GM12801 (cell line): ENCODE measurements around the gene GABPB2.

ENCODE experiments used
- CTCF ChIP-seq: IDR thresholded peaks from one replicate; pipeline ENCODE4 v1.5.1; 2011; ENCODE audit warnings: control low read depth; ENCODE audit not compliant: insufficient read length; ENCODE audit errors: extremely low read depth

The GABPB2 gene

GRCh38 chr1:151135433-151136385 lies 65.1 kb downstream of the GABPB2 start:
- no peak for TF ChIP-seq CTCF

DNA sequence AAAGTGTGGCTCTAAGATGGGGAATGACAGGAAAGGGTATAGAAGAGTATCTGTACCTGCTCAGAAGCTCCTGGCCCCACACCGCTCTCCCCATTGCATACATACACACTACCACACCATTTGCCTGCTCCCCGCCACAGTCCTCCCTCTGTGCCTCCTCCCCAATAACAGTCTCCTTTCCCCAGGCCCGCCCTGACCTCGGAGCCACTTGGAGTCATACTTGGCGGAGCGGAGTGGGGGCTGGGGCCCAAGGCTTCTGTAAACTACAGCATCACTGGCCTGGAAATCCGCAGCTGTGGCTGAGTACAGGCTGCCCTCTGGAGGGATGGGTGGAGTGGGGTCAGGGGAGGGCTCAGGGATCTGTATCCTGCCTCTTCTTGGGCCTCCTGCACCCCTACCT lies 67.2 kb downstream of the GABPB2 start:
- no peak for TF ChIP-seq CTCF

DNA sequence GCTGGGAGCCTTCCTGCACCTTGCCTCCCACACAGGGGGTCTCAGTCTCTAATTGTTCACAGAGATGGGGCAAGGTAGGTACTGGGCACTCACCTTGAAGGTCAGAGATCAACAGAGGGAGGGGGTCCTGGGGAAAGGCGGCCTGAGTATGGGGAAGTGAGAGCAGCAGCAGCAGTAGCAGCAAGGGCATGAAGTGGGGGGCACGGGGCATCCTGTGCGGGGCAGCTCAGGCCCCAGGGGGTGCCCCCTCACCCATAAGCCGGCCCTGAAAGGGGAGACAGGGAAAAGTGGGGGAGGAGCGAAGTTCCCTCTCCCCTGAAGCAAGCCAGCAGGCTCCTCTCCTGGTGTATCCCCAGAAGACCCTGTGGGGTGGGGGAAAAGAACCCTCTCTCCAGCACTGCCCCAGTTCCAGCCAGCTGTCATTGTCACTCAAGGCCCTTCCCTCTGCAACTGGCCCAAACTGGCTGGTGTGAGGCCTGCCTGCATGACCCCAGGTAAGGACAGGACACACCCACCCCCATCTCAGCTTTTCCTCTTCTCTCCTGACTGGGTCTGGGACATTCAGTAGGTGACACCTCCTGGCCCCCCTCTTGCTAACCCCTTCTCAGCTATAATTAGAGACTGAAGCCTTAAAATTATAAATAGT lies 72.0 kb downstream of the GABPB2 start:
- no peak for TF ChIP-seq CTCF

DNA sequence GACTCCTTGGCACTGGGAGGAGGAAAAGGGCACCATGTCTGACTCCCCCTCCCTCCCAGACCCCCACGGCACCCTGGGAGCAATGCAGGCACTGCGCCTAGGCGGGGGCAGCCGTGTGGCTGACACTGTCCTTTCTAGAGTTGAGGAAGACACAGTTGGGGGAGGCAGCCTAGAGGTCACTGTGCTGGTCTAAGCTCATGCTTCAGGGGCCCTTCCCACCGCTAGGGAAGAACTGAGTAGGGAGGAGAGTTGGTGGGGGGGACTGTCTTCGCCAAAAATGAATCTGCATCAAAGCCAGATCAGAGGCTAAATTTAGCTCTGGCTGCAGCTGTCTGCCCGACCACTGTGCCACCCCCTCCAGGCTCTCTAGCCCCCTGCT lies 72.5 kb downstream of the GABPB2 start:
- no peak for TF ChIP-seq CTCF

- no peak for TF ChIP-seq CTCF
These were observed 73.4 kb downstream of the GABPB2 start for GRCh38 chr1:151143986-151144385.

- no peak for TF ChIP-seq CTCF
These were observed 74.1 kb downstream of the GABPB2 start for GRCh38 chr1:151144474-151145303.
